Activated T-cell treated with anti-CD3 and anti-CD28 coated beads, Interleukin-2, amount 50 U/mL, for 4 hours (primary cell): ENCODE data around the gene NDUFA3. TPM values are rescaled to one million over a fixed set of nuclear protein-coding genes. Genes with fewer than 3 reads are reported as not detected.

ENCODE experiments used
- ATAC-seq, 2 donors: fragments of 200-7000 bp; cut with Tn5 transposase; one replicate each; pipeline ENCODE4 v1.10.0; 2021
- DNase-seq: peaks from one replicate; pipeline ENCODE4 v3.0.0-alpha.2; 2020
- H3K27me3 Mint-ChIP-seq: one replicate; pipeline ENCODE4 v1.8.0; 2021; ENCODE audit warnings: low read depth, mixed read lengths
- H3K36me3 Mint-ChIP-seq: one replicate; pipeline ENCODE4 v1.8.0; 2022; ENCODE audit warnings: mixed read lengths; ENCODE audit not compliant: insufficient read depth
- H3K4me1 Mint-ChIP-seq: one replicate; pipeline ENCODE4 v1.8.0; 2021; ENCODE audit warnings: low read depth, mixed read lengths
- H3K4me3 Mint-ChIP-seq: one replicate; pipeline ENCODE4 v1.8.0; 2021; ENCODE audit warnings: mild to moderate bottlenecking, moderate library complexity, mixed read lengths
- H3K9me3 Mint-ChIP-seq: one replicate; pipeline ENCODE4 v1.8.0; 2021; ENCODE audit warnings: mixed read lengths
- total RNA-seq, 3 donors: library from RNA; stranded (reverse); gene quantifications; one replicate each; pipeline ENCODE4 v1.2.1, GENCODE V29; 2021

The NDUFA3 gene
- total RNA-seq, 3 donors from 2014 or later = 118 to 170 (median 140) TPM

- H3K4me3 Mint-ChIP-seq = peak overlapping the region; percentile 38
- H3K9me3 Mint-ChIP-seq = no peaks in the 10 kb centered on the region
- ATAC-seq = no peak
Measured at GRCh38 chr19:54156953-54157352, 54.3 kb downstream of the NDUFA3 start.

More at GRCh38 chr19:54156953-54157352, 54.3 kb downstream of the NDUFA3 start:
- Mint-ChIP-seq H3K36me3 (peaks cover 22% of the 10 kb centered on the region), H3K4me1 (peaks cover 58% of the 10 kb centered on the region), H3K27me3 (no peaks in the 10 kb centered on the region)
- no peak for DNase-seq

Other genes with a start within 250 kb of the NDUFA3 start
- gene MYADM, start 235.0 kb upstream of the NDUFA3 start, total RNA-seq = 10 to 100 TPM; 11.3 to 12.0 (median 11.6) TPM
- gene PRKCG, start 220.7 kb upstream of the NDUFA3 start, total RNA-seq = not detected
- not detected for gene CACNG7, start 193.6 kb upstream of the NDUFA3 start, total RNA-seq
- gene CACNG8, start 139.9 kb upstream of the NDUFA3 start, total RNA-seq = not detected
- not detected for gene CACNG6, start 111.2 kb upstream of the NDUFA3 start, total RNA-seq
- gene VSTM1, start 39.0 kb upstream of the NDUFA3 start, total RNA-seq = not detected
- gene TARM1, start 21.5 kb upstream of the NDUFA3 start, total RNA-seq = not detected
- under 1 TPM in 1 of 3 donors, not detected in 2; 0.11 TPM for gene OSCAR, start 2.1 kb upstream of the NDUFA3 start, total RNA-seq
- gene TFPT, start 12.8 kb downstream of the NDUFA3 start, total RNA-seq = 10 to 100 TPM; 32.1 to 33.8 (median 33.0) TPM
- gene PRPF31, start 12.9 kb downstream of the NDUFA3 start, total RNA-seq = 100 to 1,000 TPM; 154 to 180 (median 161) TPM
- 100 to 1,000 TPM in 2 of 3 donors, 10 to 100 TPM in 1; 90.8 to 102 (median 100) TPM for gene CNOT3, start 34.9 kb downstream of the NDUFA3 start, total RNA-seq
- gene LENG1, start 56.9 kb downstream of the NDUFA3 start, total RNA-seq = 1 to 10 TPM; 5.6 to 9.7 (median 9.2) TPM
- under 1 TPM; 0.63 to 0.98 (median 0.79) TPM for gene TMC4, start 70.3 kb downstream of the NDUFA3 start, total RNA-seq
- 100 to 1,000 TPM in 2 of 3 donors, 10 to 100 TPM in 1; 96.3 to 122 (median 108) TPM for gene MBOAT7, start 86.7 kb downstream of the NDUFA3 start, total RNA-seq
- 10 to 100 TPM; 22.7 to 29.1 (median 25.9) TPM for gene TSEN34, start 88.5 kb downstream of the NDUFA3 start, total RNA-seq
- 1,000 to 10,000 TPM; 2,430 to 2,508 (median 2,489) TPM for gene RPS9, start 98.0 kb downstream of the NDUFA3 start, total RNA-seq
- not detected for gene LILRB3, start 120.2 kb downstream of the NDUFA3 start, total RNA-seq
- not detected for gene LILRA6, start 139.9 kb downstream of the NDUFA3 start, total RNA-seq
- not detected for gene LILRB5, start 154.4 kb downstream of the NDUFA3 start, total RNA-seq
- not detected for gene LILRB2, start 178.3 kb downstream of the NDUFA3 start, total RNA-seq
- gene LILRA5, start 210.3 kb downstream of the NDUFA3 start, total RNA-seq = not detected
- gene LILRA4, start 236.3 kb downstream of the NDUFA3 start, total RNA-seq = not detected